A549 (cell line): ENCODE data around the gene ADSL. TPM values are rescaled to one million over a fixed set of nuclear protein-coding genes. Genes with fewer than 3 reads are reported as not detected.
A peak's percentile ranks its signal among the peaks of the same experiment; 100 is the strongest.

Experiments used
- ATAC-seq, 2 experiments: fragments of 200-7000 bp in 1 of 2; fragments of >200 bp in 1 of 2; cut with Nextera tagmentation in 1 of 2; cut with Tn5 transposase in 1 of 2; 3 replicates each; pipeline versions ENCODE4 v1.8.0 to v1.9.1; 2018 to 2020; ENCODE audit warnings: mild to moderate bottlenecking in 1 of 2, moderate library complexity in 1 of 2
- CTCF ChIA-PET: fragments of 300-600 bp; sonication (Branson Sonifier 250); formaldehyde crosslinking; extraction: SDS; loops from one replicate; lab custom pipeline; 2021; ENCODE audit warnings: antibody characterized with exemption, inconsistent platforms; lab: Yijun Ruan, JAX
- POLR2A ChIA-PET: fragments of 350-600 bp; formaldehyde crosslinking; extraction: SDS; loops from one replicate; lab custom pipeline; 2021; ENCODE audit warnings: antibody characterized with exemption, inconsistent platforms; lab: Yijun Ruan, JAX
- DNase-seq, 2 experiments: peaks; one replicate each; pipeline versions ENCODE4 v3.0.0 to v3.0.0-alpha.2; 2011 to 2016; ENCODE audit warnings: low read depth in 1 of 2, low spot score in 1 of 2
- FAIRE-seq: peaks from 2 replicates; lab custom pipeline; 2011; peaks lifted over from hg19 to GRCh38; lab: Jason Lieb, UNC
- H3K27ac ChIP-seq, 2 experiments: fragments of >200 bp; sonication (Bioruptor Twin); formaldehyde crosslinking; 3 replicates each; pipeline ENCODE4 v1.5.1; 2016 to 2017
- H3K4me1 ChIP-seq: fragments of >200 bp; sonication (Bioruptor Twin); formaldehyde crosslinking; 3 replicates; pipeline ENCODE4 v1.6.1; 2016
- H3K4me2 ChIP-seq: fragments of >200 bp; sonication (Bioruptor Twin); formaldehyde crosslinking; 3 replicates; pipeline ENCODE4 v1.6.1; 2016
- H3K4me3 ChIP-seq: fragments of >200 bp; sonication (Bioruptor Twin); formaldehyde crosslinking; 3 replicates; pipeline ENCODE4 v1.5.1; 2016
- H3K9me3 ChIP-seq: fragments of >200 bp; sonication (Bioruptor Twin); formaldehyde crosslinking; 3 replicates; pipeline ENCODE4 v1.6.1; 2016
- CHD4 ChIP-seq: fragments of 200-600 bp; sonication (generic); IDR thresholded peaks from 2 replicates; pipeline ENCODE4 v1.6.1; 2016; ENCODE audit warnings: antibody characterized with exemption, mild to moderate bottlenecking, borderline replicate concordance
- E2F6 ChIP-seq: IDR thresholded peaks from 2 replicates; pipeline ENCODE4 v1.6.1; 2012; ENCODE audit warnings: low read depth, borderline replicate concordance
- ESRRA ChIP-seq: fragments of 150-350 bp; IDR thresholded peaks from 2 replicates; pipeline ENCODE4 v1.6.1; 2014; ENCODE audit warnings: mild to moderate bottlenecking, low read length, borderline replicate concordance
- FOXS1 ChIP-seq: fragments of 250-450 bp; sonication (Bioruptor Pico); IDR thresholded peaks from 2 replicates; pipeline ENCODE4 v1.5.0; 2020; ENCODE audit warnings: mild to moderate bottlenecking, moderate library complexity
- GATA3 ChIP-seq: IDR thresholded peaks from 2 replicates; pipeline ENCODE4 v1.6.1; 2012; ENCODE audit warnings: borderline replicate concordance
- HEYL ChIP-seq: fragments of 250-450 bp; sonication (Bioruptor Pico); IDR thresholded peaks from 2 replicates; pipeline ENCODE4 v1.8.0; 2021; ENCODE audit warnings: mild to moderate bottlenecking, moderate library complexity
- JUN ChIP-seq, 2 experiments: fragments of >200 bp; sonication (Bioruptor Twin); formaldehyde crosslinking; IDR thresholded peaks; 2 replicates in 1 of 2; 3 replicates in 1 of 2; pipeline ENCODE4 v1.6.1; 2016 to 2017
- KDM5A ChIP-seq: fragments of 200-600 bp; sonication (generic); IDR thresholded peaks from 2 replicates; pipeline ENCODE4 v1.6.1; 2016; ENCODE audit warnings: antibody characterized with exemption, mild to moderate bottlenecking
- POLR2AphosphoS2 ChIP-seq: conservative IDR thresholded peaks from 2 replicates; pipeline ENCODE4 v1.6.1; 2012; ENCODE audit warnings: low read length, improper control_type of control experiment, inconsistent platforms
- REST ChIP-seq: fragments of 200-600 bp; sonication (generic); IDR thresholded peaks from 2 replicates; pipeline ENCODE4 v1.6.1; 2016; ENCODE audit warnings: antibody characterized with exemption, mild to moderate bottlenecking, moderate library complexity
- WGBS: methylation state at CpG from one replicate; pipeline ENCODE4 v1.1.6; 2017; ENCODE audit errors: missing lambda C conversion rate; 5-methylcytosine and 5-hydroxymethylcytosine counted together
- polyA plus RNA-seq, 4 experiments: library from polyadenylated mRNA; depleted of rRNA in 3 of 4; stranded (reverse); fragments of >200 nt; fragmentation: RNase III in 1 of 4; extraction: RNeasy Plus Mini Kit Qiagen cat#74134 plus additional on column Dnase treatment in 1 of 4; gene quantifications; 2 replicates in 3 of 4; 3 replicates in 1 of 4; pipeline ENCODE4 v1.2.3, GENCODE V29; 2011 to 2017
- TF ChIP-seq, protein P1 (sequence below): fragments of >200 bp; sonication (Bioruptor Twin); formaldehyde crosslinking; IDR thresholded peaks from 2 replicates; pipeline ENCODE4 v1.6.1; 2016
- TF ChIP-seq, protein P2 (sequence below): fragments of >200 bp; sonication (Bioruptor Twin); formaldehyde crosslinking; IDR thresholded peaks from 3 replicates; pipeline ENCODE4 v1.5.1; 2016

Gene ADSL
- polyA plus RNA-seq, 2 of the 4 experiments (the other 2 are of a cell fraction), result 85.6 to 126 TPM

- H3K9me3 ChIP-seq, result no peaks in the 10 kb centered on the region
- H3K27ac ChIP-seq, result no peak overlapping the region
- H3K4me1 ChIP-seq, result 0 out of 3 replicates have a peak, but pooled peaks cover 3% of the 10 kb centered on the region
- ChIA-PET POLR2A (no interaction called here), CTCF (interaction anchor here (2.1 kb wide), 1 partner anchor 276 kb away, joined by 5 read pairs; no protein-coding TSS in a partner anchor)
- H3K4me2 ChIP-seq, result no peak overlapping the region
- no peak overlapping the region for H3K4me3 ChIP-seq
- WGBS, result 98% methylated on average over 17 of the region's 37 CpGs
- ATAC-seq (no peak), DNase-seq (no peak), FAIRE-seq (no peak)
- TF ChIP-seq JUN (IDR thresholded peaks at IDR 0.05) (0 out of 5 replicates have a peak, but pooled peaks of 1 of the 2 experiments have one; percentile 5), HEYL (no peak), E2F6 (no peak)
These were observed 60.9 kb downstream of the ADSL start for GRCh38 chr22:40407021-40407761.

DNA sequence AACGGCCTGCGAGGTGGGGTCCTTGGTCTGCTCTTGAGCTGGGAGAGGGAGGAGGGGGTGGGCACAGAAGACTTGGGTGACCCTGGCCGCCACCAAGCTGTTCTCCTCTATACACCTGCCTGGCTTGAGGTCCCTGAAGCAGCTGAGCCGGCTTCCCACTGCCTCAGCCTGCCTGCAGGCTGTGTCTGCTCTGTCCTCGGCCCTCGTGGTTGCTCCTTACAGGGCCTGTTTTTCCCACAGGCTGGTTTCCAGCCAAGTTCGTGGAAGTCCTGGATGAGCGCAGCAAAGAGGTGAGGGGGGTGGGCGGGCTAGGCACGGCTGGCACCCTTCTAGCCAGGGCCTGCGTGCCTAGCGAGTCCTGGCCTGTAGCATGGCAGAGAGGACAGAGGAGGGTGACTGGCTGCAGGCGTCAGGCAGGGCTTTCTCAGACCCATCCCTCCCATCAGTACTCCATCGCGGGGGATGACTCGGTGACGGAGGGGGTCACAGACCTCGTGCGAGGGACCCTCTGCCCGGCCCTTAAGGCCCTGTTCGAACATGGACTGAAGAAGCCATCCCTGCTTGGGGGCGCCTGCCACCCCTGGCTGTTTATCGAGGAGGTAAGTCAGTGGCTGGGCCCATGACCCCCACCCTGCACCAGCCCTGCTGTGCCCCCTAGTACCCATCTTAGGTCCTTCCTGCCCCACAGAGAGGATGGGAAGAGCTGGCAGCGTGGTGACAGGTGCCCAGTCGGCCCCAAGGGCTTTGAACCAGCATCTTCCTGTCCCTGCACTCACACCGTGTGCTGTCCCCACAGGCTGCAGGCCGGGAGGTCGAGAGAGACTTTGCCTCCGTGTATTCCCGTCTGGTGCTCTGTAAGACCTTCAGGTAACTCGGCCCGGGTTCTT lies 61.8 kb downstream of the ADSL start:
- no peak for DNase-seq
- 0 out of 3 replicates have a peak, but pooled peaks cover 3% of the 10 kb centered on the region for H3K4me1 ChIP-seq
- FAIRE-seq, result no peak
- ChIA-PET CTCF (interaction anchor here (1.7 kb wide), 1 partner anchor 9 kb away, joined by 4 read pairs; no protein-coding TSS in a partner anchor), POLR2A (no interaction called here)
- H3K27ac ChIP-seq, result no peak overlapping the region
- TF ChIP-seq POLR2AphosphoS2 (peak; percentile 22; the same call in 1 of the 2 replicates), GATA3 (no peak)
- WGBS, result 88% methylated on average over 12 of the region's 32 CpGs
- no peak overlapping the region for H3K4me2 ChIP-seq
- ATAC-seq, result 0 out of 6 replicates have a peak, but pooled peaks of 1 of the 2 experiments have one; percentile 3
- H3K9me3 ChIP-seq, result no peaks in the 10 kb centered on the region
- no peak overlapping the region for H3K4me3 ChIP-seq

DNA sequence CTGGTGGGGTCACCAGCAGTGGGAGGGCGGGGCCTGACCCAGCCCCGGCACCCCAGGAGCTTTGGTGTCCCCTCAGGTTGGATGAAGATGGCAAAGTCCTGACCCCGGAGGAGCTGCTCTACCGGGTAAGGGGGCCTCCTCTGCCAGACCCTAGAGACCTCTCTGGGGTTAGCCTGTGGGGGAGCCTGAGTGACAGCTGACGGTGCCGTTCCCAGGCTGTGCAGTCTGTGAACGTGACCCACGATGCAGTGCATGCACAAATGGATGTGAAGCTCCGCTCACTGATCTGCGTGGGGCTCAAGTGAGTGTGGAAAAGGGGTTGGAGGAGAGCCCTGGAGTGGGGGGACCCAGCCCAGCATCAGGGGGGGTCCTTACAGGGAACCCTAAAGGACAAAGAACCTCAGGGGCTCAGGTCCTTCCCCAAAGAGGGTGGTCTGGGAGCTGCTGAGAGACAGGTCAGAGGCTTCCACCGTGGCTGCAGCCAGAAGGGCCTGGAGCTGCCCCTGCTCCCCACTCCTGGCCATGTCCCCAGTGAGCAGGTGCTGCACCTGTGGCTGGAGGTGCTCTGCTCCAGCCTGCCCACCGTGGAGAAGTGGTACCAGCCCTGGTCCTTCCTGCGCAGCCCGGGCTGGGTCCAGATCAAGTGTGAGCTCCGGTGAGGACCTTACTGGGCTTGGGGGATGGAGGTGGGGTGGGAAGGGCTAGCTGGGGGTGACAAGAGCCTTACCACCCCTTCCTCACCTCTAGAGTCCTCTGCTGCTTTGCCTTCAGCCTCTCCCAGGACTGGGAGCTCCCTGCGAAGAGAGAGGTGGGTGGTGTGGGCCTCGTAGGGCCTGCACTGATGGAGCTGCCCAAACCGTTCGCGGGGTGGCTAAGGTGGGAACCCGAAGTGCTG lies 62.7 kb downstream of the ADSL start:
- FAIRE-seq (no peak), DNase-seq (no peak), ATAC-seq (no peak)
- no peak for TF ChIP-seq CHD4
- TF ChIP-seq KDM5A, result no peak
- WGBS, result 85% methylated on average over 18 of the region's 21 CpGs
- ChIA-PET CTCF (interaction anchor here (1.7 kb wide), 2 partner anchors 10 to 19 kb away, joined by 4 read pairs; no protein-coding TSS in a partner anchor), POLR2A (no interaction called here)
- Histone ChIP-seq H3K9me3 (no peaks in the 10 kb centered on the region), H3K4me3 (no peak overlapping the region), H3K4me1 (0 out of 3 replicates have a peak, but pooled peaks cover 3% of the 10 kb centered on the region), H3K27ac (no peak overlapping the region), H3K4me2 (no peak overlapping the region)

DNA sequence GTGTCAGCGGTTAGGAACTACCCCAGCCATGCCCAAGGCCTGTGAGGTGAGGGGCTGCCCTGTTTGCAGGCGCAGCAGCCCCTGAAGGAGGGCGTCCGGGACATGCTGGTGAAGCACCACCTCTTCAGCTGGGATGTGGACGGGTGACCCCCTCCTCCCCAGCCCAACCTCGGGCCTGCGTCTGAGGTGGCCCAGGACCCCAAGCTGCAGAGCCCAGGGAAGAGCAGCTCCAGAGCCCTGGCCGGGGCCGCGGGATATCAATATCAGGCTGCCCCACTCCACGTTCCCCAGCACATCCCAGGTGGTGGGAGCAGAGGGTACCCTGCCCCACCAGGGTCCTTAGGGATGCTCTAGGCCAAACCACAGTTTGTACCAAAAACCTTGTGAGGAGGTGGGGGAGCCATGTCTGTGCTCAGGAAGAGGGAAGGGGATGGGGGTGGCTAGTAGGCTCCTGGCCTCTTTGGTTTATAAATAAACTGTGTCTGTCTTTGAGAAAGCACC lies 63.4 kb downstream of the ADSL start:
- CTCF ChIA-PET, result interaction anchor here (1.7 kb wide), 2 partner anchors 11 to 18 kb away, joined by 4 read pairs; no protein-coding TSS in a partner anchor

More for the DNA sequence above, 63.4 kb downstream of the ADSL start:
- no peak for ATAC-seq
- no peak for FAIRE-seq
- TF ChIP-seq JUN (IDR thresholded peaks at IDR 0.05) (0 out of 5 replicates have a peak, but pooled peaks of 1 of the 2 experiments have one; percentile 12), ESRRA (no peak), POLR2AphosphoS2 (peak; percentile 71), REST (no peak), FOXS1 (CRISPR knock-in tag) (no peak)
- TF ChIP-seq, protein P1, sequence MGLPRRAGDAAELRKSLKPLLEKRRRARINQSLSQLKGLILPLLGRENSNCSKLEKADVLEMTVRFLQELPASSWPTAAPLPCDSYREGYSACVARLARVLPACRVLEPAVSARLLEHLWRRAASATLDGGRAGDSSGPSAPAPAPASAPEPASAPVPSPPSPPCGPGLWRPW, result no peak
- TF ChIP-seq, protein P2, sequence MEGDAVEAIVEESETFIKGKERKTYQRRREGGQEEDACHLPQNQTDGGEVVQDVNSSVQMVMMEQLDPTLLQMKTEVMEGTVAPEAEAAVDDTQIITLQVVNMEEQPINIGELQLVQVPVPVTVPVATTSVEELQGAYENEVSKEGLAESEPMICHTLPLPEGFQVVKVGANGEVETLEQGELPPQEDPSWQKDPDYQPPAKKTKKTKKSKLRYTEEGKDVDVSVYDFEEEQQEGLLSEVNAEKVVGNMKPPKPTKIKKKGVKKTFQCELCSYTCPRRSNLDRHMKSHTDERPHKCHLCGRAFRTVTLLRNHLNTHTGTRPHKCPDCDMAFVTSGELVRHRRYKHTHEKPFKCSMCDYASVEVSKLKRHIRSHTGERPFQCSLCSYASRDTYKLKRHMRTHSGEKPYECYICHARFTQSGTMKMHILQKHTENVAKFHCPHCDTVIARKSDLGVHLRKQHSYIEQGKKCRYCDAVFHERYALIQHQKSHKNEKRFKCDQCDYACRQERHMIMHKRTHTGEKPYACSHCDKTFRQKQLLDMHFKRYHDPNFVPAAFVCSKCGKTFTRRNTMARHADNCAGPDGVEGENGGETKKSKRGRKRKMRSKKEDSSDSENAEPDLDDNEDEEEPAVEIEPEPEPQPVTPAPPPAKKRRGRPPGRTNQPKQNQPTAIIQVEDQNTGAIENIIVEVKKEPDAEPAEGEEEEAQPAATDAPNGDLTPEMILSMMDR, result no peak
- TF ChIP-seq, all 56 proteins: peak for 2
- H3K4me3 ChIP-seq, result no peak overlapping the region
- POLR2A ChIA-PET, result no interaction called here
- WGBS, result no CpG with 5 or more reads among the region's 11 CpGs
- no peak for DNase-seq
- no peaks in the 10 kb centered on the region for H3K9me3 ChIP-seq
- 0 out of 3 replicates have a peak, but pooled peaks cover 3% of the 10 kb centered on the region for H3K4me1 ChIP-seq
- no peak overlapping the region for H3K27ac ChIP-seq
- H3K4me2 ChIP-seq, result no peak overlapping the region
